HepG2 (cell line): ENCODE data around the gene BRD2. TPM values are rescaled to one million over a fixed set of nuclear protein-coding genes. Genes with fewer than 3 reads are reported as not detected.

Experiments used
- CEBPG ChIP-seq: IDR thresholded peaks from 2 replicates; pipeline ENCODE4 v1.6.1; 2016
- POLR2AphosphoS2 ChIP-seq: IDR thresholded peaks from 2 replicates; pipeline ENCODE4 v1.6.1; 2011; ENCODE audit warnings: low read depth, low read length, improper control_type of control experiment
- SIX1 ChIP-seq: sonication (generic); formaldehyde crosslinking; IDR thresholded peaks from 2 replicates; pipeline ENCODE4 v1.4.0; 2020; ENCODE audit warnings: missing genetic modification reagents, borderline replicate concordance
- ZNF75D ChIP-seq: sonication (generic); formaldehyde crosslinking; IDR thresholded peaks from 2 replicates; pipeline ENCODE4 v1.8.1; 2023; ENCODE audit warnings: missing genetic modification reagents, mild to moderate bottlenecking, borderline replicate concordance
- polyA plus RNA-seq, 8 experiments: library from polyadenylated mRNA; depleted of rRNA in 3 of 8; stranded (reverse) in 7 of 8; unstranded in 1 of 8; fragments of >200 nt; fragmentation: Illumina TruSeq in 4 of 8; extraction: Trizol in 4 of 8; gene quantifications; 2 replicates each; pipeline versions ENCODE4 v1.2.1 to v1.2.3, GENCODE V29; 2011 to 2016; ENCODE audit warnings: low read depth in 4 of 8, missing spikeins in 1 of 8, mixed read lengths in 1 of 8; ENCODE audit not compliant: insufficient read depth in 1 of 8
- total RNA-seq, 5 experiments: library from RNA; depleted of rRNA; stranded (reverse); fragments of >200 nt; fragmentation: Illumina TruSeq; extraction: Trizol; gene quantifications; 2 replicates each; pipeline ENCODE4 v1.2.3, GENCODE V29; 2016; ENCODE audit warnings: low read depth in 1 of 5
- TF ChIP-seq, protein P1 (sequence below): sonication (generic); formaldehyde crosslinking; IDR thresholded peaks from 2 replicates; pipeline ENCODE4 v1.4.0; 2020; ENCODE audit warnings: mild to moderate bottlenecking, missing genetic modification reagents
- TF ChIP-seq, protein P2 (sequence below): sonication (generic); formaldehyde crosslinking; IDR thresholded peaks from 2 replicates; pipeline ENCODE4 v1.4.0; 2020; ENCODE audit warnings: mild to moderate bottlenecking, missing genetic modification reagents
- TF ChIP-seq, protein P3 (sequence below): sonication (generic); formaldehyde crosslinking; IDR thresholded peaks from 2 replicates; pipeline ENCODE4 v1.5.1; 2020; ENCODE audit warnings: missing genetic modification reagents, mild to moderate bottlenecking, borderline replicate concordance

Gene BRD2
- total and polyA plus RNA-seq, 2 of the 13 experiments (the other 11 are each of a cell fraction or from before 2014, with no cell fraction given), result 143 to 202 TPM

DNA sequence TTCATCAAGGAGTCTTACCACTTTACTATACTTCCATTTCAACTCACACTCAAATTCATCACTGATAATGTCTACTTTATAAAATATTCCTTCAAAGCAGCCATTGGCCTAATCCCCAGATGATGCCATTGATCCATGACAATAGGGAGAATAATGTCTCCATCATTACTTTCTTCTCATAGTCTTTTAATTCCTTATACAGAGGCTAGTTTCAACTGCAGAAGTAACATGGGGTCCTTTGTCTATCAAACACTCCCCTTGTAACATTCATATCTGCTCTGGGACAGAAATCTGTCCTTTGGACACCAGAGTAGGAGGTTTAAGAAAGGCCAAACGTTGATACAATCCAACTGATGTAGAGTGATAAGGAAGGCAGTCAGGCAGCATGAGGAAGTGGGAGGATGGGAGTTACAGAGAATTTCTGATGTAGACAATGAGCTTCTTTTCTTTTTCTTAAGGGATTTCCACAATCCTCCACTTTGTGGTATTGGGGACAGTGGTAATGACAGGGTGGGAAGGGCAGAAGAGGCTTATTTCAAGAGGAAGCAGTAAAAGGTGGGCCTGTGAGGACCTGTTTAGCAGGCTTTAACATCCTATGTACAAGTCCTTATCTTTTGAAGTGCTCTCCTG is 59.9 kb downstream of the BRD2 start (continued):
- TF ChIP-seq, protein P1, sequence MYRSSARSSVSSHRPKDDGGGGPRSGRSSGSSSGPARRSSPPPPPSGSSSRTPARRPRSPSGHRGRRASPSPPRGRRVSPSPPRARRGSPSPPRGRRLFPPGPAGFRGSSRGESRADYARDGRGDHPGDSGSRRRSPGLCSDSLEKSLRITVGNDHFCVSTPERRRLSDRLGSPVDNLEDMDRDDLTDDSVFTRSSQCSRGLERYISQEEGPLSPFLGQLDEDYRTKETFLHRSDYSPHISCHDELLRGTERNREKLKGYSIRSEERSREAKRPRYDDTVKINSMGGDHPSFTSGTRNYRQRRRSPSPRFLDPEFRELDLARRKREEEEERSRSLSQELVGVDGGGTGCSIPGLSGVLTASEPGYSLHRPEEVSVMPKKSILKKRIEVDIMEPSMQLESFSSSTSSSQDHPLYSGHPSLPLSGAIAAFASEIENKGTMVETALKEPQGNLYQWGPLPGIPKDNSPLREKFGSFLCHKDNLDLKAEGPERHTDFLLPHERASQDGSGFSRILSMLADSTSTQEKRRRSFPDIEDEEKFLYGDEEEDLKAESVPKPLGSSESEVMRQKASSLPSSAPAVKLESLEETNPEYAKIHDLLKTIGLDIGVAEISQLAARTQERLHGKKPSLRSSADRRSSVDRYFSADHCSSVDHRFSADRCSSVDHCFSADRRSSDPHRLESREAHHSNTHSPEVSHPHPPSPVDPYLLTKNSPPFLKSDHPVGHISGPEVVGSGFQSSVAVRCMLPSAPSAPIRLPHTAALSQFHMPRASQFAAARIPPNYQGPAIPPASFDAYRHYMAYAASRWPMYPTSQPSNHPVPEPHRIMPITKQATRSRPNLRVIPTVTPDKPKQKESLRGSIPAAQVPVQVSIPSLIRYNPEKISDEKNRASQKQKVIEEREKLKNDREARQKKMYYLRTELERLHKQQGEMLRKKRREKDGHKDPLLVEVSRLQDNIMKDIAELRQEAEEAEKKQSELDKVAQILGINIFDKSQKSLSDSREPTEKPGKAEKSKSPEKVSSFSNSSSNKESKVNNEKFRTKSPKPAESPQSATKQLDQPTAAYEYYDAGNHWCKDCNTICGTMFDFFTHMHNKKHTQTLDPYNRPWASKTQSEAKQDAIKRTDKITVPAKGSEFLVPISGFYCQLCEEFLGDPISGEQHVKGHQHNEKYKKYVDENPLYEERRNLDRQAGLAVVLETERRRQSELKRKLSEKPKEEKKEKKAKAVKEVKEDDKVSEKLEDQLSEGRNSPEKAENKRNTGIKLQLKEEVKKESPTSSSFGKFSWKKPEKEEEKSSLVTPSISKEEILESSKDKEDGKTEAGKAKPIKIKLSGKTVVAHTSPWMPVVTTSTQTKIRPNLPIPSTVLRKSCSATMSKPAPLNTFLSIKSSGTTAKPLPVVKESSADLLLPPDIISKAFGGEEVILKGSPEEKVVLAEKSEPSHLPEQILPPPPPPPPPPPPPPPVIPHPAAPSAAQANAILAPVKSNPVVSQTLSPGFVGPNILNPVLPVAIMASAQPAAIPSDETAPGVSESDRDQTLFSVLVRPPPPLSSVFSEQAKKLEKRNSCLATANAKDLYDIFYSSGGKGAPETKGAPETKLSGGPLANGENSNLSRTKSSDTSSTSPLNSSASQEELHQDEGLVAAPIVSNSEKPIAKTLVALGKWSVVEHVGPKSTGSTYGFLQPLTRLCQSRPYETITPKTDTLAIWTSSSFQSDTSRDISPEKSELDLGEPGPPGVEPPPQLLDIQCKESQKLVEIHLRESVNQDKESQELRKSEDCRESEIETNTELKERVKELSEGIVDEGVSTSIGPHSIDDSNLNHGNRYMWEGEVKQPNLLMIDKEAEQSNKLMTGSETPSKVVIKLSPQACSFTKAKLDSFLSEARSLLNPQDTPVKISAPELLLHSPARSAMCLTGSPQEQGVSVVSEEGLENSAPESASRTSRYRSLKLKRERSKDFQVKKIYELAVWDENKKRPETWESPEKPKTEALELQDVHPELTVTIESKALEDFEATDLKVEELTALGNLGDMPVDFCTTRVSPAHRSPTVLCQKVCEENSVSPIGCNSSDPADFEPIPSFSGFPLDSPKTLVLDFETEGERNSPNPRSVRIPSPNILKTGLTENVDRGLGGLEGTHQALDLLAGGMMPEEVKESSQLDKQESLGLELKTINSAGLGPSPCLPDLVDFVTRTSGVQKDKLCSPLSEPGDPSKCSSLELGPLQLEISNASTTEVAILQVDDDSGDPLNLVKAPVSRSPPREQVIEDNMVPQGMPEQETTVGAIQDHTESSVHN (CRISPR knock-in tag), result no peak
- no peak for TF ChIP-seq CEBPG (CRISPR knock-in tag)
- TF ChIP-seq, protein P2, sequence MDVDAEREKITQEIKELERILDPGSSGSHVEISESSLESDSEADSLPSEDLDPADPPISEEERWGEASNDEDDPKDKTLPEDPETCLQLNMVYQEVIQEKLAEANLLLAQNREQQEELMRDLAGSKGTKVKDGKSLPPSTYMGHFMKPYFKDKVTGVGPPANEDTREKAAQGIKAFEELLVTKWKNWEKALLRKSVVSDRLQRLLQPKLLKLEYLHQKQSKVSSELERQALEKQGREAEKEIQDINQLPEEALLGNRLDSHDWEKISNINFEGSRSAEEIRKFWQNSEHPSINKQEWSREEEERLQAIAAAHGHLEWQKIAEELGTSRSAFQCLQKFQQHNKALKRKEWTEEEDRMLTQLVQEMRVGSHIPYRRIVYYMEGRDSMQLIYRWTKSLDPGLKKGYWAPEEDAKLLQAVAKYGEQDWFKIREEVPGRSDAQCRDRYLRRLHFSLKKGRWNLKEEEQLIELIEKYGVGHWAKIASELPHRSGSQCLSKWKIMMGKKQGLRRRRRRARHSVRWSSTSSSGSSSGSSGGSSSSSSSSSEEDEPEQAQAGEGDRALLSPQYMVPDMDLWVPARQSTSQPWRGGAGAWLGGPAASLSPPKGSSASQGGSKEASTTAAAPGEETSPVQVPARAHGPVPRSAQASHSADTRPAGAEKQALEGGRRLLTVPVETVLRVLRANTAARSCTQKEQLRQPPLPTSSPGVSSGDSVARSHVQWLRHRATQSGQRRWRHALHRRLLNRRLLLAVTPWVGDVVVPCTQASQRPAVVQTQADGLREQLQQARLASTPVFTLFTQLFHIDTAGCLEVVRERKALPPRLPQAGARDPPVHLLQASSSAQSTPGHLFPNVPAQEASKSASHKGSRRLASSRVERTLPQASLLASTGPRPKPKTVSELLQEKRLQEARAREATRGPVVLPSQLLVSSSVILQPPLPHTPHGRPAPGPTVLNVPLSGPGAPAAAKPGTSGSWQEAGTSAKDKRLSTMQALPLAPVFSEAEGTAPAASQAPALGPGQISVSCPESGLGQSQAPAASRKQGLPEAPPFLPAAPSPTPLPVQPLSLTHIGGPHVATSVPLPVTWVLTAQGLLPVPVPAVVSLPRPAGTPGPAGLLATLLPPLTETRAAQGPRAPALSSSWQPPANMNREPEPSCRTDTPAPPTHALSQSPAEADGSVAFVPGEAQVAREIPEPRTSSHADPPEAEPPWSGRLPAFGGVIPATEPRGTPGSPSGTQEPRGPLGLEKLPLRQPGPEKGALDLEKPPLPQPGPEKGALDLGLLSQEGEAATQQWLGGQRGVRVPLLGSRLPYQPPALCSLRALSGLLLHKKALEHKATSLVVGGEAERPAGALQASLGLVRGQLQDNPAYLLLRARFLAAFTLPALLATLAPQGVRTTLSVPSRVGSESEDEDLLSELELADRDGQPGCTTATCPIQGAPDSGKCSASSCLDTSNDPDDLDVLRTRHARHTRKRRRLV (CRISPR knock-in tag), result no peak
- TF ChIP-seq POLR2AphosphoS2, result no peak
- no peak for TF ChIP-seq SIX1
- TF ChIP-seq, protein P3, sequence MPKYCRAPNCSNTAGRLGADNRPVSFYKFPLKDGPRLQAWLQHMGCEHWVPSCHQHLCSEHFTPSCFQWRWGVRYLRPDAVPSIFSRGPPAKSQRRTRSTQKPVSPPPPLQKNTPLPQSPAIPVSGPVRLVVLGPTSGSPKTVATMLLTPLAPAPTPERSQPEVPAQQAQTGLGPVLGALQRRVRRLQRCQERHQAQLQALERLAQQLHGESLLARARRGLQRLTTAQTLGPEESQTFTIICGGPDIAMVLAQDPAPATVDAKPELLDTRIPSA (CRISPR knock-in tag), result no peak
- no peak for TF ChIP-seq ZNF75D (CRISPR knock-in tag)
